Suprapubic skin (tissue), 4 donors: ENCODE measurements around the gene THEM5. TPM values are rescaled to one million over a fixed set of nuclear protein-coding genes. Genes with fewer than 3 reads are reported as not detected.

ENCODE experiments used
- DNase-seq, 2 donors: peaks; one replicate each; pipeline ENCODE4 v3.0.0-alpha.2; 2019; ENCODE audit warnings: low spot score in 2 of 2
- H3K27ac ChIP-seq: fragments of 200-600 bp; sonication (generic); one replicate; pipeline ENCODE4 v1.5.1; 2019
- H3K27me3 ChIP-seq: fragments of 200-600 bp; sonication (generic); one replicate; pipeline ENCODE4 v1.5.1; 2019
- H3K36me3 ChIP-seq: fragments of 200-600 bp; sonication (generic); one replicate; pipeline ENCODE4 v1.5.1; 2019
- H3K4me1 ChIP-seq: fragments of 200-600 bp; sonication (generic); one replicate; pipeline ENCODE4 v1.5.1; 2019
- H3K4me3 ChIP-seq: fragments of 200-600 bp; sonication (generic); one replicate; pipeline ENCODE4 v1.5.1; 2019; ENCODE audit warnings: mild to moderate bottlenecking
- H3K9me3 ChIP-seq: fragments of 200-600 bp; sonication (generic); one replicate; pipeline ENCODE4 v1.5.1; 2019
- EP300 ChIP-seq: sonication (generic); formaldehyde crosslinking; IDR thresholded peaks from one replicate; pipeline ENCODE4 v1.6.1; 2017; ENCODE audit warnings: antibody characterized with exemption
- POLR2A ChIP-seq, 2 donors: fragments of 450-650 bp; IDR thresholded peaks; one replicate each; pipeline ENCODE4 v1.6.1; 2017; ENCODE audit warnings: antibody characterized with exemption in 2 of 2, mild to moderate bottlenecking in 2 of 2, moderate library complexity in 2 of 2
- POLR2AphosphoS5 ChIP-seq, 3 donors: sonication (generic); formaldehyde crosslinking; IDR thresholded peaks; one replicate each; pipeline ENCODE4 v1.6.1; 2017; ENCODE audit warnings: antibody characterized with exemption in 3 of 3
- WGBS: methylation state at CpG from one replicate; pipeline ENCODE4 v1.1.5; 2018; 5-methylcytosine and 5-hydroxymethylcytosine counted together
- total RNA-seq, 4 donors: library from RNA; depleted of rRNA; stranded (reverse); fragments of >200 nt; gene quantifications; one replicate each; pipeline ENCODE4 v1.1.0, GENCODE V29; 2016
- TF ChIP-seq, protein P1 (sequence below), 2 donors: fragments of 200-600 bp in 1 of 2; fragments of 450-650 bp in 1 of 2; sonication (generic) in 1 of 2; IDR thresholded peaks; one replicate each; pipeline ENCODE4 v1.5.1; 2016 to 2019; ENCODE audit warnings: antibody characterized with exemption in 2 of 2, mild to moderate bottlenecking in 1 of 2, moderate library complexity in 1 of 2

The THEM5 gene
- total RNA-seq, 4 donors from 2014 or later: 29.1 to 89.7 (median 64.3) TPM

DNA sequence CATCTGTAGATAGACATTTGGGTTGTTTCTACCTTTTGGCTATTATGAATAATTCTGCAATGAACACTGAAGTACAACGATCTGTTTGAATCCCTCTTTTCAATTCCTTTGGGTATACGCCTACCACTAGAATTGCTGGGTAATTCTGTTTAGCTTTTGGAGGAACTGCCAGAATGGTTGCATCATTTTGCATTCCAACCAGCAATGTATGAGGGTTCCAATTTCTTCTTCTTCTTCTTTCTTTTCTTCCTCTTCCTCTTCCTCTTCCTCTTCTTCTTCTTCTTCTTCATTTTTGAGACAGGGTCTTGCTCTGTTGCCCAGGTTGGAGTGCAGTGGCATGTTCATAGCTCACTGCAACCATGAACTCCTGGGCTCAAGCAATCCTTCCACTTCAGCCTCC is 13.8 kb upstream of the THEM5 start:
- Histone ChIP-seq H3K4me3 (no peak overlapping the region), H3K27ac (no peak overlapping the region), H3K9me3 (no peaks in the 10 kb centered on the region), H3K36me3 (no peaks in the 10 kb centered on the region), H3K4me1 (peaks cover 18% of the 10 kb centered on the region), H3K27me3 (no peaks in the 10 kb centered on the region)
- TF ChIP-seq, protein P1, sequence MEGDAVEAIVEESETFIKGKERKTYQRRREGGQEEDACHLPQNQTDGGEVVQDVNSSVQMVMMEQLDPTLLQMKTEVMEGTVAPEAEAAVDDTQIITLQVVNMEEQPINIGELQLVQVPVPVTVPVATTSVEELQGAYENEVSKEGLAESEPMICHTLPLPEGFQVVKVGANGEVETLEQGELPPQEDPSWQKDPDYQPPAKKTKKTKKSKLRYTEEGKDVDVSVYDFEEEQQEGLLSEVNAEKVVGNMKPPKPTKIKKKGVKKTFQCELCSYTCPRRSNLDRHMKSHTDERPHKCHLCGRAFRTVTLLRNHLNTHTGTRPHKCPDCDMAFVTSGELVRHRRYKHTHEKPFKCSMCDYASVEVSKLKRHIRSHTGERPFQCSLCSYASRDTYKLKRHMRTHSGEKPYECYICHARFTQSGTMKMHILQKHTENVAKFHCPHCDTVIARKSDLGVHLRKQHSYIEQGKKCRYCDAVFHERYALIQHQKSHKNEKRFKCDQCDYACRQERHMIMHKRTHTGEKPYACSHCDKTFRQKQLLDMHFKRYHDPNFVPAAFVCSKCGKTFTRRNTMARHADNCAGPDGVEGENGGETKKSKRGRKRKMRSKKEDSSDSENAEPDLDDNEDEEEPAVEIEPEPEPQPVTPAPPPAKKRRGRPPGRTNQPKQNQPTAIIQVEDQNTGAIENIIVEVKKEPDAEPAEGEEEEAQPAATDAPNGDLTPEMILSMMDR (IDR thresholded peaks at IDR 0.05): no peak
- TF ChIP-seq POLR2AphosphoS5 (IDR thresholded peaks at IDR 0.05) (no peak), POLR2A (IDR thresholded peaks at IDR 0.05) (no peak), EP300 (no peak)
- WGBS: 43% methylated on average over 2 of the region's 2 CpGs
- DNase-seq: no peak

DNA sequence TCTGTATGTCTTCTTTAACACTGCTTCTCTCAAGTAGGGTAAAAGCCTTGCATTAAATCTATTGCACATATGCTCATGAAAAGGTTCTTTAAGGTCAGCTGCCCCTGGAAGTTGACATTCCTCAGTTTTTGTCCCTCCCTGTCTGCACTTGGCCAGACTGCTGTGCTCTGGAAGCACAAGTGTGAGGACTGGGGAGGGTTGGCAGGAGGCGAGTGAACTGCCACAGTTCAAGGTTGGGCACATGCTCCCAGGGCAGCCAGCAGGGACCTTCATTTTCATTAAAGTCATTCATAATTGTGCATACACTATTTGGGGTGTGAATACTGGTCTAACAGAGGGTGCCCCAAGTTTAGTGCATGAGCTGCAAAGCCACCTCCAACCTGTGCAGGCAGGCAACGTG is 10.9 kb upstream of the THEM5 start:
- TF ChIP-seq POLR2A (IDR thresholded peaks at IDR 0.05) (no peak), POLR2AphosphoS5 (IDR thresholded peaks at IDR 0.05) (no peak), EP300 (no peak)
- TF ChIP-seq, protein P1 (IDR thresholded peaks at IDR 0.05): no peak
- H3K4me1 ChIP-seq: peaks cover 27% of the 10 kb centered on the region
- H3K27ac ChIP-seq: no peak overlapping the region
- H3K36me3 ChIP-seq: no peaks in the 10 kb centered on the region
- no peaks in the 10 kb centered on the region for H3K9me3 ChIP-seq
- H3K27me3 ChIP-seq: no peaks in the 10 kb centered on the region
- 50% methylated on average over 2 of the region's 2 CpGs for WGBS
- H3K4me3 ChIP-seq: no peak overlapping the region
- no peak for DNase-seq

DNA sequence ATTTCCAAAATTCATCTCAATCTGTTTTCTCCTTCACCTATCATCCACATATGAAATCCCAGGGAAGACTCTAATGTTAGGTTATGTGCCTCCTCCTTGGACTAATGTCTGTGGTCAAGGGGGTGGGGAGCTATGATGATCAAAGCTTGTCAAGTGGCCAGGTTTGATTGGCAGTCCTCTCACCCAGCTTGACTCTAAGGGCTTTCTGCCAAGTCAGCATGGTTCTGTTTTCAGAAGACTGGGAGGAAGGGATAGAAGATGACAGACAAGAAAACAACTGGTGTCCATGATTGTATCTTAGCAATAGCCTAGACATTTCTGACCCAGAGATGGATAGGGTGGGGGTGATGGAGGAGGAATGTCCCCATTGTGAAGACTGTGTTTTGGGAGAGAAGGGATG is 9.1 kb upstream of the THEM5 start:
- TF ChIP-seq POLR2AphosphoS5 (IDR thresholded peaks at IDR 0.05) (no peak), EP300 (no peak), POLR2A (IDR thresholded peaks at IDR 0.05) (no peak)
- TF ChIP-seq, protein P1 (IDR thresholded peaks at IDR 0.05): no peak
- Histone ChIP-seq H3K36me3 (no peaks in the 10 kb centered on the region), H3K27me3 (no peaks in the 10 kb centered on the region), H3K9me3 (no peaks in the 10 kb centered on the region), H3K4me1 (peaks cover 37% of the 10 kb centered on the region), H3K27ac (no peak overlapping the region), H3K4me3 (no peak overlapping the region)
- DNase-seq: no peak

DNA sequence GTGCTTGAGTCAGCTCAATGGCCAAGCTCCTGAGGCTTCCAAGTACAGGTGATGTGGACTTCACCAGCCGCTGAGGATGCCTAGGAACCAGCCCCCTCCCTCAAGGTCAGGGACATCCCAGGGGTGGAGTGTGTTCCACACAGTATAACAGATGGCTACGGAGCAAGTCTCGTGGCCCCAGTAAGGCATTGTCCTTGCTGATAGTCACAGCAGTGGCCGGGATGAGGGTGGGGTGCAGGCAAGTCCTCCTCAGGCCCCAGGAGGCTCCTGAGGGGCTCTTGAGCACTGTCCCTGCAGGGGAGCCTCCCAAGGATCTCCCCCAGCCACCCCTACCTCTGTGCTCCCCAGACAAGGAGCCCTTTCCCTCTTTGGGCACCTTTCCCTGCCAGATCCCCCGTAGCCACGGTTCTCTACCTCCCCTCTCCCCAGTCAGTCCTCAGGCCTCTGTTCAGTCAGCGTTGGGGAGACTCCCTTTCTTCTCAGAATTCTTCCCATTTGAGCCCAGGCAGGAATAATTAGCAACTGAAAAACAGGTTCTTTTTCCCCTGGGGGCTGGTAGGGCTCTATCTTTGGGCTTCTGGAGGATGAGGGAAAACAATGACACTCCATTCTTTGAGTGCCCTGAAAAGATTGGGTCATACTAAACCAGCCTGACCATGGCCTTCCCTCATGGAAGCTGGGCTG is 7.1 kb upstream of the THEM5 start:
- no peak for TF ChIP-seq POLR2AphosphoS5 (IDR thresholded peaks at IDR 0.05)
- no peak for TF ChIP-seq EP300
- no peak for TF ChIP-seq POLR2A (IDR thresholded peaks at IDR 0.05)
- TF ChIP-seq, protein P1 (IDR thresholded peaks at IDR 0.05): no peak
- Histone ChIP-seq H3K4me1 (peaks cover 34% of the 10 kb centered on the region), H3K9me3 (no peaks in the 10 kb centered on the region), H3K36me3 (no peaks in the 10 kb centered on the region), H3K27me3 (no peaks in the 10 kb centered on the region), H3K27ac (no peak overlapping the region), H3K4me3 (no peak overlapping the region)
- 28% methylated on average over 3 of the region's 7 CpGs for WGBS
- no peak for DNase-seq

DNA sequence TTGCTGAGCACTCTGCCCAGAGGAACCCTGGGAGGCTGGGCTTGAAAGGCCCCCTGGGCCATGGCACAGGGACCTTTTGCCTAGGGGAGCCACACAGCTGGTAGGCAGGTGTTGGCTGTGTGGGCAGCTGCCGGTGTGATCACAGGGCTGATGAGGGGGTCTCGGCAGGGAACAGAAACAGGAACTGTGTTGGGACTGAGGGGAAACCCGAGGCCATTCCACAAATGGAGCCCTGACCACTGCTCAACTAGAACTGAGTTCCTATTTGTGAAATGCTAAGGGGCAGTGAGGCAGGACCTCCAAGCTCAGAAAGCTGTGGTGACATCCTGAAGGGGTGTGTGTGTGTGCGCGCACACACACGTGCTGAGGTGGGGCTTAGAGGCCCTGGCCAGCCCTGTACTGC is 6.4 kb upstream of the THEM5 start:
- 60% methylated on average over 3 of the region's 6 CpGs for WGBS
- Histone ChIP-seq H3K36me3 (no peaks in the 10 kb centered on the region), H3K4me1 (peaks cover 39% of the 10 kb centered on the region), H3K27ac (no peak overlapping the region), H3K27me3 (no peaks in the 10 kb centered on the region), H3K4me3 (no peak overlapping the region), H3K9me3 (no peaks in the 10 kb centered on the region)
- TF ChIP-seq, protein P1 (IDR thresholded peaks at IDR 0.05): no peak
- TF ChIP-seq POLR2A (IDR thresholded peaks at IDR 0.05) (no peak), EP300 (no peak), POLR2AphosphoS5 (IDR thresholded peaks at IDR 0.05) (no peak)
- DNase-seq: no peak
